T-helper 17 cell (primary cell): ENCODE results near the gene SMCO3. TPM values are rescaled to one million over a fixed set of nuclear protein-coding genes. Genes with fewer than 3 reads are reported as not detected.
A peak's percentile ranks its signal among the peaks of the same experiment; 100 is the strongest.

ENCODE experiments used
- ATAC-seq: fragments of 150-1000 bp; cut with Tn5 transposase; 2 replicates; pipeline ENCODE4 v1.10.0; 2021; ENCODE audit warnings: mild to moderate bottlenecking, moderate library complexity
- DNase-seq, 3 donors: peaks; one replicate each; pipeline versions ENCODE4 v3.0.0 to v3.0.0-alpha.2; 2020 to 2021
- H3K9me3 ChIP-seq: one replicate; pipeline ENCODE4 v1.7.0; 2013; ENCODE audit warnings: low read length, mild to moderate bottlenecking; ENCODE audit not compliant: control insufficient read depth, poor library complexity, severe bottlenecking
- H3K27ac Mint-ChIP-seq: one replicate; pipeline ENCODE4 v1.8.0; 2022; ENCODE audit warnings: mild to moderate bottlenecking, moderate library complexity, mixed read lengths
- H3K27me3 Mint-ChIP-seq: one replicate; pipeline ENCODE4 v1.8.0; 2022; ENCODE audit warnings: mixed read lengths
- H3K36me3 Mint-ChIP-seq: one replicate; pipeline ENCODE4 v1.8.0; 2022; ENCODE audit warnings: low read depth, mixed read lengths
- H3K4me1 Mint-ChIP-seq: one replicate; pipeline ENCODE4 v1.8.0; 2022; ENCODE audit warnings: mild to moderate bottlenecking, mixed read lengths
- H3K4me3 Mint-ChIP-seq: one replicate; pipeline ENCODE4 v1.8.0; 2022; ENCODE audit warnings: mild to moderate bottlenecking, moderate library complexity, mixed read lengths
- total RNA-seq, 4 donors: library from RNA in 2 of 4; stranded (reverse) in 2 of 4; gene quantifications; one replicate each; pipeline ENCODE4 v1.2.3 and lab custom pipeline; 2022 to 2026

SMCO3 gene
- total RNA-seq, 2 donors from 2014 or later = not detected

- no peak overlapping the region for H3K27ac Mint-ChIP-seq
- no peak overlapping the region for H3K4me3 Mint-ChIP-seq
- ATAC-seq = no peak
- peaks cover 4% of the 10 kb centered on the region for H3K4me1 Mint-ChIP-seq
- no peaks in the 10 kb centered on the region for H3K9me3 ChIP-seq
- DNase-seq = no peak
- H3K27me3 Mint-ChIP-seq = peaks cover 22% of the 10 kb centered on the region
- no peaks in the 10 kb centered on the region for H3K36me3 Mint-ChIP-seq
Observed at GRCh38 chr12:14842315-14842714, 28.3 kb upstream of the SMCO3 start.

- H3K27ac Mint-ChIP-seq = no peak overlapping the region
- no peaks in the 10 kb centered on the region for H3K36me3 Mint-ChIP-seq
- H3K4me1 Mint-ChIP-seq = peaks cover 4% of the 10 kb centered on the region
- no peak overlapping the region for H3K4me3 Mint-ChIP-seq
- no peaks in the 10 kb centered on the region for H3K9me3 ChIP-seq
- no peak for ATAC-seq
- peaks cover 22% of the 10 kb centered on the region for H3K27me3 Mint-ChIP-seq
- DNase-seq = no peak
Observed at GRCh38 chr12:14841761-14842160, 27.8 kb upstream of the SMCO3 start.

GRCh38 chr12:14840616-14841015, 26.6 kb upstream of the SMCO3 start:
- Mint-ChIP-seq H3K36me3 (no peaks in the 10 kb centered on the region), H3K27me3 (peaks cover 23% of the 10 kb centered on the region), H3K4me3 (no peak overlapping the region), H3K4me1 (peaks cover 6% of the 10 kb centered on the region), H3K27ac (no peak overlapping the region)
- no peak for ATAC-seq
- DNase-seq = no peak
- H3K9me3 ChIP-seq = no peaks in the 10 kb centered on the region

- ATAC-seq = no peak
- Mint-ChIP-seq H3K4me1 (peaks cover 2% of the 10 kb centered on the region), H3K27me3 (peaks cover 36% of the 10 kb centered on the region), H3K4me3 (no peak overlapping the region), H3K36me3 (no peaks in the 10 kb centered on the region), H3K27ac (no peak overlapping the region)
- no peak for DNase-seq
- H3K9me3 ChIP-seq = no peaks in the 10 kb centered on the region
Observed at GRCh38 chr12:14839262-14839661, 25.3 kb upstream of the SMCO3 start.

GRCh38 chr12:14836336-14837210, 22.6 kb upstream of the SMCO3 start:
- ATAC-seq (no peak), DNase-seq (no peak)
- no peak overlapping the region for H3K27ac Mint-ChIP-seq
- no peaks in the 10 kb centered on the region for H3K9me3 ChIP-seq
- H3K36me3 Mint-ChIP-seq = peaks cover 6% of the 10 kb centered on the region
- H3K27me3 Mint-ChIP-seq = peaks cover 53% of the 10 kb centered on the region
- H3K4me1 Mint-ChIP-seq = peaks cover 2% of the 10 kb centered on the region
- no peak overlapping the region for H3K4me3 Mint-ChIP-seq

- H3K9me3 ChIP-seq = no peaks in the 10 kb centered on the region
- peaks cover 6% of the 10 kb centered on the region for H3K36me3 Mint-ChIP-seq
- H3K4me3 Mint-ChIP-seq = no peak overlapping the region
- no peak for DNase-seq
- no peak for ATAC-seq
- peaks cover 2% of the 10 kb centered on the region for H3K4me1 Mint-ChIP-seq
- no peak overlapping the region for H3K27ac Mint-ChIP-seq
- peaks cover 37% of the 10 kb centered on the region for H3K27me3 Mint-ChIP-seq
Observed at GRCh38 chr12:14834509-14834908, 20.5 kb upstream of the SMCO3 start.

- Mint-ChIP-seq H3K27me3 (peaks cover 32% of the 10 kb centered on the region), H3K4me3 (no peak overlapping the region), H3K36me3 (peaks cover 6% of the 10 kb centered on the region), H3K4me1 (peaks cover 2% of the 10 kb centered on the region), H3K27ac (no peak overlapping the region)
- no peak for DNase-seq
- ATAC-seq = no peak
- no peaks in the 10 kb centered on the region for H3K9me3 ChIP-seq
Observed at GRCh38 chr12:14833952-14834351, 20.0 kb upstream of the SMCO3 start.

- Mint-ChIP-seq H3K27me3 (peaks cover 32% of the 10 kb centered on the region), H3K27ac (no peak overlapping the region), H3K36me3 (peaks cover 6% of the 10 kb centered on the region), H3K4me3 (no peak overlapping the region), H3K4me1 (peaks cover 2% of the 10 kb centered on the region)
- no peak for ATAC-seq
- no peak for DNase-seq
- no peaks in the 10 kb centered on the region for H3K9me3 ChIP-seq
Observed at GRCh38 chr12:14833336-14833735, 19.4 kb upstream of the SMCO3 start.

GRCh38 chr12:14828892-14829291, 14.9 kb upstream of the SMCO3 start:
- H3K9me3 ChIP-seq = no peaks in the 10 kb centered on the region
- peaks cover 14% of the 10 kb centered on the region for H3K27me3 Mint-ChIP-seq
- H3K27ac Mint-ChIP-seq = no peak overlapping the region
- H3K4me1 Mint-ChIP-seq = no peaks in the 10 kb centered on the region
- no peak overlapping the region for H3K4me3 Mint-ChIP-seq
- ATAC-seq (peak; percentile 42), DNase-seq (no peak)
- H3K36me3 Mint-ChIP-seq = peaks cover 5% of the 10 kb centered on the region

GRCh38 chr12:14827043-14827442, 13.1 kb upstream of the SMCO3 start:
- H3K36me3 Mint-ChIP-seq = peaks cover under 1% of the 10 kb centered on the region
- peaks cover 1% of the 10 kb centered on the region for H3K27me3 Mint-ChIP-seq
- ATAC-seq (no peak), DNase-seq (no peak)
- no peaks in the 10 kb centered on the region for H3K4me1 Mint-ChIP-seq
- H3K9me3 ChIP-seq = no peaks in the 10 kb centered on the region
- H3K4me3 Mint-ChIP-seq = no peak overlapping the region
- H3K27ac Mint-ChIP-seq = no peak overlapping the region

GRCh38 chr12:14826491-14826890, 12.5 kb upstream of the SMCO3 start:
- Mint-ChIP-seq H3K4me3 (no peak overlapping the region), H3K4me1 (no peaks in the 10 kb centered on the region), H3K27me3 (peaks cover 1% of the 10 kb centered on the region), H3K36me3 (no peaks in the 10 kb centered on the region), H3K27ac (no peak overlapping the region)
- ATAC-seq (no peak), DNase-seq (no peak)
- no peaks in the 10 kb centered on the region for H3K9me3 ChIP-seq

- Mint-ChIP-seq H3K36me3 (no peaks in the 10 kb centered on the region), H3K27ac (no peak overlapping the region), H3K27me3 (peaks cover 4% of the 10 kb centered on the region), H3K4me1 (no peaks in the 10 kb centered on the region), H3K4me3 (no peak overlapping the region)
- DNase-seq = no peak
- no peaks in the 10 kb centered on the region for H3K9me3 ChIP-seq
- ATAC-seq = no peak
Observed at GRCh38 chr12:14825256-14825655, 11.3 kb upstream of the SMCO3 start.

GRCh38 chr12:14824012-14824634, 10.1 kb upstream of the SMCO3 start:
- peaks cover 4% of the 10 kb centered on the region for H3K27me3 Mint-ChIP-seq
- no peaks in the 10 kb centered on the region for H3K4me1 Mint-ChIP-seq
- no peak overlapping the region for H3K27ac Mint-ChIP-seq
- no peaks in the 10 kb centered on the region for H3K9me3 ChIP-seq
- no peaks in the 10 kb centered on the region for H3K36me3 Mint-ChIP-seq
- ATAC-seq = no peak
- no peak for DNase-seq
- no peak overlapping the region for H3K4me3 Mint-ChIP-seq

GRCh38 chr12:14811486-14811885, 2.5 kb downstream of the SMCO3 start:
- Mint-ChIP-seq H3K27me3 (peaks cover 5% of the 10 kb centered on the region), H3K4me3 (no peak overlapping the region), H3K36me3 (no peaks in the 10 kb centered on the region), H3K4me1 (peaks cover 6% of the 10 kb centered on the region), H3K27ac (no peak overlapping the region)
- no peaks in the 10 kb centered on the region for H3K9me3 ChIP-seq
- DNase-seq (no peak), ATAC-seq (no peak)
